SH-SY5Y (cell line): ENCODE results near the gene TGM3.

ENCODE experiments used
- GATA2 ChIP-seq: IDR thresholded peaks from 2 replicates; pipeline ENCODE4 v1.6.1; 2011; ENCODE audit warnings: mild to moderate bottlenecking, low read depth, low read length
- GATA3 ChIP-seq: IDR thresholded peaks from 2 replicates; pipeline ENCODE4 v1.6.1; 2011; ENCODE audit warnings: low read depth, mild to moderate bottlenecking, low read length, moderate library complexity

- TF ChIP-seq GATA3 (no peak), GATA2 (no peak)
These were observed 47.0 kb upstream of the TGM3 start for GRCh38 chr20:2248837-2249236.
